ENCODE measurements around the gene MEF2B.

Gene MEF2B

GRCh38 chr19:19170053-19170872 is at the start of gene MEF2B:
Gene MEF2B, minus strand, starts transcription at chr19:19170263. Its CDS starts 19,528 bp downstream, at chr19:19150735.
- DNase-seq = peak; percentile 80

GRCh38 chr19:19218911-19219310 is 48.8 kb upstream of the MEF2B start:
- DNase-seq = no peak

GRCh38 chr19:19217099-19217498 is 47.0 kb upstream of the MEF2B start:
- no peak for DNase-seq

- no peak for DNase-seq
Measured at GRCh38 chr19:19215792-19216191, 45.7 kb upstream of the MEF2B start.

- no peak for DNase-seq
Measured at GRCh38 chr19:19214892-19215291, 44.8 kb upstream of the MEF2B start.

GRCh38 chr19:19214159-19214490 is 44.1 kb upstream of the MEF2B start:
- DNase-seq = no peak

GRCh38 chr19:19213426-19214158 is 43.5 kb upstream of the MEF2B start:
- DNase-seq = no peak

- no peak for DNase-seq
Measured at GRCh38 chr19:19212916-19213315, 42.9 kb upstream of the MEF2B start.

- peak; percentile 1 for DNase-seq
Measured at GRCh38 chr19:19211499-19212420, 41.7 kb upstream of the MEF2B start, which contains the start of gene NCAN. Gene NCAN, plus strand, starts transcription at chr19:19211958. Its CDS starts 4,996 bp downstream, at chr19:19216954.

GRCh38 chr19:19209372-19209771 is 39.3 kb upstream of the MEF2B start:
- DNase-seq = peak; percentile 7

GRCh38 chr19:19207637-19208572 is 37.8 kb upstream of the MEF2B start:
- DNase-seq = no peak

GRCh38 chr19:19206938-19207337 is 36.9 kb upstream of the MEF2B start:
- no peak for DNase-seq

- DNase-seq = no peak
Measured at GRCh38 chr19:19205416-19206410, 35.6 kb upstream of the MEF2B start.

- no peak for DNase-seq
Measured at GRCh38 chr19:19204181-19204580, 34.1 kb upstream of the MEF2B start.

GRCh38 chr19:19203012-19203856 is 33.2 kb upstream of the MEF2B start, which contains the start of gene NR2C2AP:
Gene NR2C2AP, minus strand, starts transcription at chr19:19203414. Its CDS starts 354 bp downstream, at chr19:19203060.
- DNase-seq = peak; percentile 87

GRCh38 chr19:19202707-19203011 is 32.6 kb upstream of the MEF2B start:
- no peak for DNase-seq

GRCh38 chr19:19201697-19202630 is 31.9 kb upstream of the MEF2B start:
- no peak for DNase-seq

GRCh38 chr19:19193926-19194325 is 23.9 kb upstream of the MEF2B start:
- DNase-seq = no peak

Data from NCI-H1105 (cell line).